ENCODE measurements around the gene CEBPZ. TPM values are rescaled to one million over a fixed set of nuclear protein-coding genes. Genes with fewer than 3 reads are reported as not detected.

Gene CEBPZ
- total and polyA plus RNA-seq, 2 of the 13 experiments (the other 11 are each of a cell fraction or from before 2014, with no cell fraction given), result 14.4 to 117 TPM

DNA sequence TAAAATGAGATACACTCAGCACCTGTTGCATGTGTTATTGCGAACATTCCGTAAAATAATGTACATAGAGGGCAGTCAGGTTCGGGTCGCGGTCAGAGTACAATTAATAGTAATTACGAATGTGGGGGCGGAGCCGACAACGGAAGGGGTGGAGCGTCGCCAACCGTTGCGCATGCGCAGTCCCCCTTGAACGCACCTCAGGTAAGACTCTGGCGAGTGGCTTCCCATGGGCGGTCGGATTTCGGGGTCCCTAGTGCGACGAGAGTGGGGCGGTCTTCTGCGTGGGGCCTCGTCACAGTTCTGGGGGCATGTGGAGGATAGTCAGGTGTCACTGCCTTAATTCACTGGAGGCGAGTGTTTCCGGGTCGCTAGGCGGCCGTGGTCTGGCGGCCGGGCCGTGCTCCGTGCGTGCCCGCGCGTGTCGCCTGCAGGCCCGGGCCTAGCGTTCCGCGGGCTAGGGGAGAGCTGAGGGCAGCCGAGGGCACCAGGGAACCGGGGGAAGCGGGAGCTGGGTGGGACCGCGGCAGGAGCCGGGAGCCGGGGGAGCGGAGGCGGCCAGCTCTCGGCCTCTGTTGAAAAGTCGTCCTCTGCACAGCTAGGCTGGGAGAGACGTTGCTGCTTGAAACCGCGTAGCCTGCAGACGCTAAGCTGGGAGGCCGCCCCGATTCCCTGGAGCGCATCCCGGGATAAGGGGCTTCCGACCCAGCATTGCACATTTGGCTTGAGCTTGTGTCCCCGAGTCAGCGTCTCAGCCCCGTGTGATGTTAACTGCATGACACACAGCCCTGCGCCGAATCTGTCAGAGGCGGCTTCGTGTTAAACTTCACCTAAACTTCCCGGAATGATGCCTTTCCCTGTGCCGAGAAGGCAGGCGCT is 34.8 kb downstream of the CEBPZ start, which contains the start of gene CEBPZOS (continued):
- TF ChIP-seq, protein P1, sequence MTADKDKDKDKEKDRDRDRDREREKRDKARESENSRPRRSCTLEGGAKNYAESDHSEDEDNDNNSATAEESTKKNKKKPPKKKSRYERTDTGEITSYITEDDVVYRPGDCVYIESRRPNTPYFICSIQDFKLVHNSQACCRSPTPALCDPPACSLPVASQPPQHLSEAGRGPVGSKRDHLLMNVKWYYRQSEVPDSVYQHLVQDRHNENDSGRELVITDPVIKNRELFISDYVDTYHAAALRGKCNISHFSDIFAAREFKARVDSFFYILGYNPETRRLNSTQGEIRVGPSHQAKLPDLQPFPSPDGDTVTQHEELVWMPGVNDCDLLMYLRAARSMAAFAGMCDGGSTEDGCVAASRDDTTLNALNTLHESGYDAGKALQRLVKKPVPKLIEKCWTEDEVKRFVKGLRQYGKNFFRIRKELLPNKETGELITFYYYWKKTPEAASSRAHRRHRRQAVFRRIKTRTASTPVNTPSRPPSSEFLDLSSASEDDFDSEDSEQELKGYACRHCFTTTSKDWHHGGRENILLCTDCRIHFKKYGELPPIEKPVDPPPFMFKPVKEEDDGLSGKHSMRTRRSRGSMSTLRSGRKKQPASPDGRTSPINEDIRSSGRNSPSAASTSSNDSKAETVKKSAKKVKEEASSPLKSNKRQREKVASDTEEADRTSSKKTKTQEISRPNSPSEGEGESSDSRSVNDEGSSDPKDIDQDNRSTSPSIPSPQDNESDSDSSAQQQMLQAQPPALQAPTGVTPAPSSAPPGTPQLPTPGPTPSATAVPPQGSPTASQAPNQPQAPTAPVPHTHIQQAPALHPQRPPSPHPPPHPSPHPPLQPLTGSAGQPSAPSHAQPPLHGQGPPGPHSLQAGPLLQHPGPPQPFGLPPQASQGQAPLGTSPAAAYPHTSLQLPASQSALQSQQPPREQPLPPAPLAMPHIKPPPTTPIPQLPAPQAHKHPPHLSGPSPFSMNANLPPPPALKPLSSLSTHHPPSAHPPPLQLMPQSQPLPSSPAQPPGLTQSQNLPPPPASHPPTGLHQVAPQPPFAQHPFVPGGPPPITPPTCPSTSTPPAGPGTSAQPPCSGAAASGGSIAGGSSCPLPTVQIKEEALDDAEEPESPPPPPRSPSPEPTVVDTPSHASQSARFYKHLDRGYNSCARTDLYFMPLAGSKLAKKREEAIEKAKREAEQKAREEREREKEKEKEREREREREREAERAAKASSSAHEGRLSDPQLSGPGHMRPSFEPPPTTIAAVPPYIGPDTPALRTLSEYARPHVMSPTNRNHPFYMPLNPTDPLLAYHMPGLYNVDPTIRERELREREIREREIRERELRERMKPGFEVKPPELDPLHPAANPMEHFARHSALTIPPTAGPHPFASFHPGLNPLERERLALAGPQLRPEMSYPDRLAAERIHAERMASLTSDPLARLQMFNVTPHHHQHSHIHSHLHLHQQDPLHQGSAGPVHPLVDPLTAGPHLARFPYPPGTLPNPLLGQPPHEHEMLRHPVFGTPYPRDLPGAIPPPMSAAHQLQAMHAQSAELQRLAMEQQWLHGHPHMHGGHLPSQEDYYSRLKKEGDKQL (CRISPR knock-in tag; IDR thresholded peaks at IDR 0.05; ENCODE audit: low read depth), result peak; percentile 16; the same call in 1 of the 2 replicates
- TF ChIP-seq, protein P2, sequence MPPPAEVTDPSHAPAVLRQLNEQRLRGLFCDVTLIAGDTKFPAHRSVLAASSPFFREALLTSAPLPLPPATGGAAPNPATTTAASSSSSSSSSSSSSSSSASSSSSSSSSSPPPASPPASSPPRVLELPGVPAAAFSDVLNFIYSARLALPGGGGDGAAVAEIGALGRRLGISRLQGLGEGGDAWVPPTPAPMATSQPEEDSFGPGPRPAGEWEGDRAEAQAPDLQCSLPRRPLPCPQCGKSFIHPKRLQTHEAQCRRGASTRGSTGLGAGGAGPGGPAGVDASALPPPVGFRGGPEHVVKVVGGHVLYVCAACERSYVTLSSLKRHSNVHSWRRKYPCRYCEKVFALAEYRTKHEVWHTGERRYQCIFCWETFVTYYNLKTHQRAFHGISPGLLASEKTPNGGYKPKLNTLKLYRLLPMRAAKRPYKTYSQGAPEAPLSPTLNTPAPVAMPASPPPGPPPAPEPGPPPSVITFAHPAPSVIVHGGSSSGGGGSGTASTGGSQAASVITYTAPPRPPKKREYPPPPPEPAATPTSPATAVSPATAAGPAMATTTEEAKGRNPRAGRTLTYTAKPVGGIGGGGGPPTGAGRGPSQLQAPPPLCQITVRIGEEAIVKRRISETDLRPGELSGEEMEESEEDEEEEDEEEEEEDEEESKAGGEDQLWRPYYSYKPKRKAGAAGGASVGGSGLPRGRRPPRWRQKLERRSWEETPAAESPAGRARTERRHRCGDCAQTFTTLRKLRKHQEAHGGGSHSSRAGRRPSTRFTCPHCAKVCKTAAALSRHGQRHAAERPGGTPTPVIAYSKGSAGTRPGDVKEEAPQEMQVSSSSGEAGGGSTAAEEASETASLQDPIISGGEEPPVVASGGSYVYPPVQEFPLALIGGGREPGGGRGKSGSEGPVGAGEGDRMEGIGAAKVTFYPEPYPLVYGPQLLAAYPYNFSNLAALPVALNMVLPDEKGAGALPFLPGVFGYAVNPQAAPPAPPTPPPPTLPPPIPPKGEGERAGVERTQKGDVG (CRISPR knock-in tag; IDR thresholded peaks at IDR 0.05; ENCODE audit: borderline replicate concordance), result no peak
- peak; percentile 98 for TF ChIP-seq EEA1 (CRISPR knock-in tag; IDR thresholded peaks at IDR 0.05; ENCODE audit: borderline replicate concordance)
- TF ChIP-seq ISX (CRISPR knock-in tag; conservative IDR thresholded peaks at IDR 0.05), result no peak; the same call in 1 of the 2 replicates
- peak; percentile 96 for TF ChIP-seq ZNF274 (CRISPR knock-in tag; IDR thresholded peaks at IDR 0.05)
- peak; percentile 54; the same call in 1 of the 2 replicates for TF ChIP-seq AHR (CRISPR knock-in tag; IDR thresholded peaks at IDR 0.05)
- TF ChIP-seq, protein P3, sequence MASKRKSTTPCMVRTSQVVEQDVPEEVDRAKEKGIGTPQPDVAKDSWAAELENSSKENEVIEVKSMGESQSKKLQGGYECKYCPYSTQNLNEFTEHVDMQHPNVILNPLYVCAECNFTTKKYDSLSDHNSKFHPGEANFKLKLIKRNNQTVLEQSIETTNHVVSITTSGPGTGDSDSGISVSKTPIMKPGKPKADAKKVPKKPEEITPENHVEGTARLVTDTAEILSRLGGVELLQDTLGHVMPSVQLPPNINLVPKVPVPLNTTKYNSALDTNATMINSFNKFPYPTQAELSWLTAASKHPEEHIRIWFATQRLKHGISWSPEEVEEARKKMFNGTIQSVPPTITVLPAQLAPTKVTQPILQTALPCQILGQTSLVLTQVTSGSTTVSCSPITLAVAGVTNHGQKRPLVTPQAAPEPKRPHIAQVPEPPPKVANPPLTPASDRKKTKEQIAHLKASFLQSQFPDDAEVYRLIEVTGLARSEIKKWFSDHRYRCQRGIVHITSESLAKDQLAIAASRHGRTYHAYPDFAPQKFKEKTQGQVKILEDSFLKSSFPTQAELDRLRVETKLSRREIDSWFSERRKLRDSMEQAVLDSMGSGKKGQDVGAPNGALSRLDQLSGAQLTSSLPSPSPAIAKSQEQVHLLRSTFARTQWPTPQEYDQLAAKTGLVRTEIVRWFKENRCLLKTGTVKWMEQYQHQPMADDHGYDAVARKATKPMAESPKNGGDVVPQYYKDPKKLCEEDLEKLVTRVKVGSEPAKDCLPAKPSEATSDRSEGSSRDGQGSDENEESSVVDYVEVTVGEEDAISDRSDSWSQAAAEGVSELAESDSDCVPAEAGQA (IDR thresholded peaks at IDR 0.05; ENCODE audit: low read depth), result peak; percentile 75; the same call in 1 of the 2 replicates
- TF ChIP-seq, protein P3 (CRISPR knock-in tag; IDR thresholded peaks at IDR 0.05; ENCODE audit: borderline replicate concordance), result peak; percentile 89; the same call in 1 of the 2 replicates
- TF ChIP-seq ZNF207 (IDR thresholded peaks at IDR 0.05; ENCODE audit: borderline replicate concordance), result no peak
- TF ChIP-seq YEATS4 (CRISPR knock-in tag; IDR thresholded peaks at IDR 0.05; ENCODE audit: borderline replicate concordance), result peak; percentile 97
- TF ChIP-seq ZFP90 (CRISPR knock-in tag; IDR thresholded peaks at IDR 0.05; ENCODE audit: borderline replicate concordance), result peak; percentile 71
- TF ChIP-seq NFIC (IDR thresholded peaks at IDR 0.05; ENCODE audit: low read length), result no peak
- peak; percentile 93 for TF ChIP-seq ZMAT3 (CRISPR knock-in tag; conservative IDR thresholded peaks at IDR 0.05)
